ENCODE data around the gene CYTIP.

Gene CYTIP

GRCh38 chr2:157427003-157427921 is 16.6 kb downstream of the CYTIP start:
- no peak for TF ChIP-seq MAX (IDR thresholded peaks at IDR 0.05)
- no peak for TF ChIP-seq TCF12 (IDR thresholded peaks at IDR 0.05; ENCODE audit: low read depth)
- TF ChIP-seq NFIC (IDR thresholded peaks at IDR 0.05) = no peak
- no peak for TF ChIP-seq YY1 (IDR thresholded peaks at IDR 0.05; ENCODE audit: low read depth)
- TF ChIP-seq EGR1 (IDR thresholded peaks at IDR 0.05) = no peak
- no peak for TF ChIP-seq EP300 (IDR thresholded peaks at IDR 0.05; ENCODE audit: borderline replicate concordance)
- TF ChIP-seq CEBPB (IDR thresholded peaks at IDR 0.05) = no peak
- TF ChIP-seq REST (IDR thresholded peaks at IDR 0.05; ENCODE audit: low read depth) = no peak
- TF ChIP-seq TAF1 (IDR thresholded peaks at IDR 0.05; ENCODE audit: low read depth) = no peak
- no peak for TF ChIP-seq ZBTB7A (IDR thresholded peaks at IDR 0.05; ENCODE audit: low read depth)

- TF ChIP-seq REST (IDR thresholded peaks at IDR 0.05; ENCODE audit: low read depth) = no peak
- TF ChIP-seq CEBPB (IDR thresholded peaks at IDR 0.05) = no peak
- TF ChIP-seq YY1 (IDR thresholded peaks at IDR 0.05; ENCODE audit: low read depth) = no peak
- no peak for TF ChIP-seq MAX (IDR thresholded peaks at IDR 0.05)
- TF ChIP-seq USF1 (IDR thresholded peaks at IDR 0.05) = no peak
- TF ChIP-seq ZBTB7A (IDR thresholded peaks at IDR 0.05; ENCODE audit: low read depth) = no peak
- TF ChIP-seq TEAD4 (IDR thresholded peaks at IDR 0.05) = no peak
- TF ChIP-seq EGR1 (IDR thresholded peaks at IDR 0.05) = no peak
- no peak for TF ChIP-seq NFIC (IDR thresholded peaks at IDR 0.05)
- TF ChIP-seq TCF12 (IDR thresholded peaks at IDR 0.05; ENCODE audit: low read depth) = no peak
- TF ChIP-seq TAF1 (IDR thresholded peaks at IDR 0.05; ENCODE audit: low read depth) = no peak
- TF ChIP-seq FOXM1 (IDR thresholded peaks at IDR 0.05; ENCODE audit: borderline replicate concordance, low read depth) = no peak
- TF ChIP-seq EP300 (IDR thresholded peaks at IDR 0.05; ENCODE audit: borderline replicate concordance) = no peak
- no peak for TF ChIP-seq CREB1 (IDR thresholded peaks at IDR 0.05; ENCODE audit: low read depth)
- no peak for TF ChIP-seq RAD21 (IDR thresholded peaks at IDR 0.05; ENCODE audit: low read depth)
Observed at GRCh38 chr2:157426477-157426994, 17.4 kb downstream of the CYTIP start.

- TF ChIP-seq NFIC (IDR thresholded peaks at IDR 0.05) = no peak
- TF ChIP-seq TAF1 (IDR thresholded peaks at IDR 0.05; ENCODE audit: low read depth) = no peak
- no peak for TF ChIP-seq USF1 (IDR thresholded peaks at IDR 0.05)
- no peak for TF ChIP-seq MAX (IDR thresholded peaks at IDR 0.05)
- TF ChIP-seq EP300 (IDR thresholded peaks at IDR 0.05; ENCODE audit: borderline replicate concordance) = no peak
- TF ChIP-seq TEAD4 (IDR thresholded peaks at IDR 0.05) = no peak
- no peak for TF ChIP-seq TCF12 (IDR thresholded peaks at IDR 0.05; ENCODE audit: low read depth)
- TF ChIP-seq REST (IDR thresholded peaks at IDR 0.05; ENCODE audit: low read depth) = no peak
- TF ChIP-seq ZBTB7A (IDR thresholded peaks at IDR 0.05; ENCODE audit: low read depth) = no peak
- no peak for TF ChIP-seq YY1 (IDR thresholded peaks at IDR 0.05; ENCODE audit: low read depth)
- TF ChIP-seq FOXM1 (IDR thresholded peaks at IDR 0.05; ENCODE audit: borderline replicate concordance, low read depth) = no peak
- no peak for TF ChIP-seq CREB1 (IDR thresholded peaks at IDR 0.05; ENCODE audit: low read depth)
Observed at GRCh38 chr2:157424374-157424773, 19.5 kb downstream of the CYTIP start.
